Activated CD4-positive, alpha-beta memory T cell treated with anti-CD3 and anti-CD28 coated beads for 36 hours (primary cell): ENCODE data around the gene EPS15. TPM values are rescaled to one million over a fixed set of nuclear protein-coding genes. Genes with fewer than 3 reads are reported as not detected.
A peak's percentile ranks its signal among the peaks of the same experiment; 100 is the strongest.

Source experiments
- CTCF ChIA-PET: fragments of 350-600 bp; sonication (Branson Sonifier 250); formaldehyde crosslinking; loops from one replicate; lab custom pipeline; 2021; ENCODE audit warnings: antibody characterized with exemption, inconsistent platforms; lab: Charles Lee
- POLR2A ChIA-PET: fragments of 350-600 bp; sonication (Branson Sonifier 250); formaldehyde crosslinking; loops from one replicate; lab custom pipeline; 2021; ENCODE audit warnings: antibody characterized with exemption; lab: Charles Lee
- DNase-seq: peaks from one replicate; pipeline ENCODE4 v3.0.0-alpha.2; 2020
- H3K27ac Mint-ChIP-seq: one replicate; pipeline ENCODE4 v1.8.0; 2021; ENCODE audit warnings: mixed read lengths
- H3K27me3 Mint-ChIP-seq: one replicate; pipeline ENCODE4 v1.8.0; 2021; ENCODE audit warnings: mixed read lengths
- H3K36me3 Mint-ChIP-seq: one replicate; pipeline ENCODE4 v1.8.0; 2021; ENCODE audit warnings: mixed read lengths
- H3K4me1 Mint-ChIP-seq: one replicate; pipeline ENCODE4 v1.8.0; 2021; ENCODE audit warnings: low read depth, mixed read lengths
- H3K4me3 Mint-ChIP-seq: one replicate; pipeline ENCODE4 v1.8.0; 2021; ENCODE audit warnings: mild to moderate bottlenecking, mixed read lengths
- H3K9me3 Mint-ChIP-seq: one replicate; pipeline ENCODE4 v1.8.0; 2021; ENCODE audit warnings: mixed read lengths
- intact Hi-C: fragments of 100-400 bp; cut with micrococcal nuclease; formaldehyde crosslinking; loops from one replicate; pipeline ENCODE4 v1.15.1; 2023
- total RNA-seq, 2 experiments: library from RNA; stranded (reverse); gene quantifications; one replicate each; pipeline ENCODE4 v1.2.3, GENCODE V29; 2021

The EPS15 gene
- total RNA-seq, 2 experiments from 2014 or later, result 69.5 to 69.6 TPM

DNA sequence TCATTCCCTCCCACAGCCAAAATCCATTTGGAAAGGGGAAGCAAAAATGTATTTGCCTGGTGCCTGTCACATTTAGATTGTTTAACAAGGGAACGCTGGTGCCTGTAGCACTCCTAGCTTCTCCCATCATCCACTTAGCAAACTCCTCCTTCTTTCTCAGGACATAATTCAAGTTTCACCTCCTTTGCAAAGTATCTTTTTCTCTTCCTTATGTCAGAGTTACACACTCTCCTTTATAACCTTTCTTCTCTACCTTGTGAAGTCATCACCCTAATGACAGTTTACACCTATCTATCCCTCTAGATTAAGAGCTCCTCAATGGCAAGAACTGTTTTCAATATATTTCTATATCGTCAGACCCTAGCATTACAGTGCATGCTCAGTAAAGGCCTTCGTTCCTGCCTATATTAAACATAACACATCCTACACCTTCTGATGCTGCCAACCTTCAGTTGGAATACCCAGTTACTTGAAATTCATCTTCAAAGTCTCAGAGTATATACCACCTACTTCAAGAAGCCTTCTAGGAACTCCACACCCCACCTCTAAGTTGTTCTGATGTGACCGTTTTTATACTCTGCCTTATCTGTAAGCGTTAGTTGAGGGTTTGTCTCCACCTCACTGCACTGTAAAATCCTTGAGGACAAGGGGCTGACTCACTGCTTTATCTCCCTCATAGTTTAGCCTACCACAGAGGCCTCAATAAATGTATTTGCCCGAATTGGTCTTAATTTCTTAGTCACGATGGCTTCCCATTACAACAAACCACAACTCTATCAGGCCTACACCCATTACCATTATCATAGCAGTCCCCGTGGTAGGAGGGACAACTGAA, 1.0 kb upstream of the EPS15 start:
- H3K27me3 Mint-ChIP-seq, result no peaks in the 10 kb centered on the region
- no peak for DNase-seq
- ChIA-PET CTCF (interaction anchor here (1.0 to 1.3 kb wide), 2 partner anchors 14 to 24 kb away, joined by 3 read pairs; no protein-coding TSS in a partner anchor), POLR2A (interaction anchor here (1.8 to 3.1 kb wide), 2 partner anchors 11 to 15 kb away, joined by 5 to 25 read pairs; no protein-coding TSS in a partner anchor)
- H3K4me3 Mint-ChIP-seq, result peak overlapping the region; percentile 65
- intact Hi-C loops, result loop anchor here (1.0 to 5.0 kb wide), 6 partner anchors 15 to 551 kb away; partner anchors contain the start of genes NRDC, OSBPL9 and RNF11
- H3K36me3 Mint-ChIP-seq, result peaks cover 5% of the 10 kb centered on the region
- no peaks in the 10 kb centered on the region for H3K9me3 Mint-ChIP-seq
- peaks cover 46% of the 10 kb centered on the region for H3K4me1 Mint-ChIP-seq
- H3K27ac Mint-ChIP-seq, result peak overlapping the region; percentile 13

DNA sequence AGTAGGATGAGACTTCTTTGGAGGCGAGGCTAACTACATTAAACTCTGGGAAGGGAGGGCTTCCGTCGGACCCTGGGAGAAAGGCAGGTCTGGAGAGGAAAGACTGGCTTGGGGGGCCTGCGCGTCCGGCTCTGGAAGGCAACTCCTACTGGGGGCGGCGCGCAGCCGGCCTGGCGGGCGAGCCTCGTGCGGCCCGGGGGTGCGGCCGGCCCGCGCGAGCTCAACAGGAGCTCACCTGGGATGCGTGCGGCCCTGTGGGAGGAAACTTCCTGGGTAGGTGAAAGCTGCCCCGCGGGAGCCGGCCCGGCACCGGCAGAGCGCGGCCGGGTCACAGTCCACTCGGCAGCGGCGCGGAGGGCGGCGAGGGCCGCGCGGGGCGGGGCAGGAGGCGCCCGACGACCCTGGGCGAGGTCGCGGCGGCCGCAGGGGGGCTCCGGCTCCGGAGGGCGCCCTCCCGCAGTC, 449 bp downstream of the EPS15 start:
- Mint-ChIP-seq H3K4me1 (peaks cover 57% of the 10 kb centered on the region), H3K4me3 (peak overlapping the region; percentile 85), H3K27me3 (no peaks in the 10 kb centered on the region), H3K36me3 (peaks cover 5% of the 10 kb centered on the region), H3K27ac (peak overlapping the region; percentile 86), H3K9me3 (no peaks in the 10 kb centered on the region)
- DNase-seq, result peak; percentile 68
- POLR2A ChIA-PET, result interaction anchor here (0.6 to 3.1 kb wide), 4 partner anchors 9 to 18 kb away, joined by 3 to 25 read pairs (median 4); no protein-coding TSS in a partner anchor
- intact Hi-C loops, result loop anchor here (1.0 to 5.0 kb wide), 6 partner anchors 13 to 550 kb away; partner anchors contain the start of genes NRDC, OSBPL9 and RNF11
- CTCF ChIA-PET, result interaction anchor here (0.7 to 1.4 kb wide), 5 partner anchors 10 to 51 kb away, joined by 3 to 5 read pairs (median 3); no protein-coding TSS in a partner anchor

DNA sequence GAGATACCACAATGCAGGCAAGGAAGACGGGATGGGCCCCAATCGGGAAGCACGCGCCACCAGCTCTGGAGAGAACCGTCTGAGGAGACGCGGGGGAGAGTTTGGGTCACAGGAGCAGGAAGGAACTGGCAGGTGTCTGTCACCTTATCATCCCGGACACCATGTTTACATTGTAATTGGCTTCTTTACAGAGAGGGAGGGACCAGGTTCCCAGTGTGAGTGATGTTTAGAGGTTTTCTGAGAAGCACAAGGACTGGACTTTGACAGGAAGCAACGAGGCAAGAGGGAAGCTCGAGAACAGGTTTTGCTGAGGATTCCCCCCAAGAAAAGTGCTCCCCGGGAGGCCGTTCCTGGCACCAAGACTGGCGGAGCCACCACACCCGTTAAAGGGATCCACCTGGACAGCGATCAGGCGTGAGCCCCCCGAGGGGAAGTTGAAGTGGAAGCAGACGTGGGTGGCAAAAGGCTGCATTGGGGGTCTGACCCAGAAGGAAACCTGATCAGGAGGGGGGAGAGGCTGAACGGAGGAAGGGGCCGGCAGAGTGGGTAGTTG, 957 bp downstream of the EPS15 start:
- Mint-ChIP-seq H3K4me1 (peaks cover 57% of the 10 kb centered on the region), H3K27ac (peak overlapping the region; percentile 86), H3K27me3 (no peaks in the 10 kb centered on the region), H3K9me3 (no peaks in the 10 kb centered on the region), H3K4me3 (peak overlapping the region; percentile 85), H3K36me3 (peaks cover 5% of the 10 kb centered on the region)
- POLR2A ChIA-PET, result interaction anchor here (0.8 to 3.1 kb wide), 3 partner anchors 9 to 13 kb away, joined by 3 to 25 read pairs (median 5); no protein-coding TSS in a partner anchor
- peak; percentile 60 for DNase-seq
- CTCF ChIA-PET, result interaction anchor here (0.7 to 1.4 kb wide), 3 partner anchors 9 to 52 kb away, joined by 3 read pairs; no protein-coding TSS in a partner anchor
- intact Hi-C loops, result loop anchor here (2.0 to 5.0 kb wide), 5 partner anchors 17 to 549 kb away; partner anchors contain the start of genes NRDC, OSBPL9 and RNF11

DNA sequence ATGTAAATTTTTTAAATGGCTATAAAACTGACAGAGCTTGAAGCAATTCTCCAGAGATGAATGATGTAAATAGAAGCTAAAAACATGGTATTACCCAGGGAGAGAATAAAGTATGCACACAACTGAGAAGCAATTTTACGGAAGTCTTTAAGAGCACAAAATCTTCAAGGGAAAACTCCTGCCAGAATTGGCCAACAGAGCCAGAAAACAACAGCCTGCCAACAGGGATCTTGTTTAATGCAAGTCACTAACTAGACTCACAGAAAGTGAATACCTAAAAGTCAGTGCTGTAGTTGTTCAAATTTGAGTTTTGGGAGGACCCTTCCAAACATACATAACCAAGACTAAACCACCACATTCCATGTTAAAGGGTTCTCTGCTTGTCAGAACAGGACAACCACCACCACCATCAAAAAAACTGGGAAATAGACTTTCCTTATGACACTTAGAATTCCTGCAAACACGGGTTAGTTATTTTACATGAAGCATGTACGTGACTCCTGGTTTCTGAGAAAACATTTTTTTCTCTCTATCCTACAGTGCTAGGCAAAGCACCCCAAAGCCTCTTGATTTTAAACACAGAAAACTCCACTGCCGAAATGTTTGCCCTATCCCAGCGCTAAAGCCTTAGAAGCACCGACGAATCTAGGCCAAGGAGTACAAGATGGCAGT, 1.6 kb downstream of the EPS15 start:
- Mint-ChIP-seq H3K4me1 (peaks cover 63% of the 10 kb centered on the region), H3K9me3 (no peaks in the 10 kb centered on the region), H3K4me3 (peak overlapping the region; percentile 85), H3K36me3 (peaks cover 5% of the 10 kb centered on the region), H3K27ac (peak overlapping the region; percentile 86), H3K27me3 (no peaks in the 10 kb centered on the region)
- DNase-seq, result no peak
- ChIA-PET POLR2A (interaction anchor here (0.6 to 3.1 kb wide), 2 partner anchors 12 to 491 kb away, joined by 3 to 25 read pairs; no protein-coding TSS in a partner anchor), CTCF (interaction anchor here (1.4 to 1.5 kb wide), 2 partner anchors 13 to 18 kb away, joined by 4 read pairs; no protein-coding TSS in a partner anchor)
- intact Hi-C loops, result loop anchor here (2.0 to 5.0 kb wide), 5 partner anchors 17 to 549 kb away; partner anchors contain the start of genes NRDC, OSBPL9 and RNF11

DNA sequence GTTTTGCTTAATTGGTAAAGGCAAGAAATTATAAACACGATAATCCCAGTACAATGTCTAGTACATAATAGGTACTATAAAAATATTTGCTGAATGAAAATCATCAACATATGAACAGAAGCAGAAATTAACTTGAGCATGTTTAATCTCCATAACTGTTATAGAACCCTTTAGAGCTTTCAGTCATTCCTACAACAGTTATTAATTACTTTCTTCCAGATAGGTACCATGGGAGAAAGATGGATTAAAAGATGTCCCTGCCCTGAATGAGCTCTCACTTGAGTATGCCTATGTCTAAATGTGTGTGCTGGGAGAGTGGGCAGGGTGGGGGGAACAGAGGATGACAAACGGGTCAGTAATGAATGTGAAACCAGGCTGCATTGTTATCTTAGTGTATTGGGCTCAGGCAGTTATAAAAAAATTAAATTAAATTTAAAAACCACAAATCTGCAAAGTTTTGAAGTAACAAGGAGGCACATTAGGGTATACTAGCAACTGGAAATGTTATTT, 2.4 kb downstream of the EPS15 start:
- H3K27me3 Mint-ChIP-seq, result no peaks in the 10 kb centered on the region
- H3K4me3 Mint-ChIP-seq, result peak overlapping the region; percentile 54
- H3K36me3 Mint-ChIP-seq, result peaks cover 5% of the 10 kb centered on the region
- intact Hi-C loops, result loop anchor here (5.0 kb wide), 3 partner anchors 101 to 361 kb away; partner anchors contain the start of genes NRDC, OSBPL9 and RNF11
- peaks cover 70% of the 10 kb centered on the region for H3K4me1 Mint-ChIP-seq
- peak overlapping the region; percentile 53 for H3K27ac Mint-ChIP-seq
- CTCF ChIA-PET, result interaction anchor here (1.4 to 1.5 kb wide), 2 partner anchors 12 to 18 kb away, joined by 4 read pairs; no protein-coding TSS in a partner anchor
- DNase-seq, result no peak
- no peaks in the 10 kb centered on the region for H3K9me3 Mint-ChIP-seq
- POLR2A ChIA-PET, result interaction anchor here (0.9 to 1.0 kb wide), 2 partner anchors 10 to 75 kb away, joined by 3 read pairs; no protein-coding TSS in a partner anchor

DNA sequence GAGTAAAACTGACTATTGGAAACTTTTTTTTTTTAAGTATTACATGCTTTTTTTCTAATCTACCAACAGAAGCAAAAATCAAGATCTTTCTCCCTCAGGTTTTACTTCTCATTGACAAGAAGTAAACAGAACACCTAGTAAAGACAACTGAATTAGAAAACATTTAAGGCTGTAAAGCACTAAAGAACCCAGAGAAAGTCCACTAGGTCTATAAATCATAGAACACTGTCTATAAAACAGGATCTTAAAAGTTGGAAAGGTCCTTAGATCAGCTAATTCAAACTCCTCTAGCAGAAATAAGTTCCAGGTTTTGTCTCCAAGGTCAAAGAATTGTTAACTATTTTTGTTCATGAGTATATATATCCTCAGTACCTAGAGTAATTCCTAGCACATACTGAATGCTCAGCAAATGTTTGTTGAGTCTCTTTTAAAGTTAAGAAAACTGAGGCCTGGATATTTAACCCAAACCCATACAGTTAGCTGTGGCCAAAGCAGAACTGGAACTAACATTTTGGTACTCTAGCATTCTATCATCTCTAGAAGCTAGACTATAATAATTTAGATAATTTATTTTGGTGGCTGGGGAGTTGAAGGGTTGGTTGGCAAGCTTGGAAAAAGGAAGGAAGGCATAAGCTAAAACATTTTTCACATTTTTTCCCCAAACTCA, 3.0 kb downstream of the EPS15 start:
- Mint-ChIP-seq H3K4me1 (peaks cover 70% of the 10 kb centered on the region), H3K36me3 (peaks cover 5% of the 10 kb centered on the region), H3K9me3 (no peaks in the 10 kb centered on the region), H3K27ac (peak overlapping the region; percentile 53), H3K27me3 (no peaks in the 10 kb centered on the region), H3K4me3 (peak overlapping the region; percentile 54)
- no peak for DNase-seq
- intact Hi-C loops, result loop anchor here (5.0 kb wide), 3 partner anchors 101 to 361 kb away; partner anchors contain the start of genes NRDC, OSBPL9 and RNF11
- POLR2A ChIA-PET, result interaction anchor here (0.6 to 1.0 kb wide), 3 partner anchors 10 to 75 kb away, joined by 3 read pairs; no protein-coding TSS in a partner anchor
- CTCF ChIA-PET, result interaction anchor here (0.7 to 1.5 kb wide), 3 partner anchors 11 to 112 kb away, joined by 3 to 4 read pairs (median 4); no protein-coding TSS in a partner anchor

DNA sequence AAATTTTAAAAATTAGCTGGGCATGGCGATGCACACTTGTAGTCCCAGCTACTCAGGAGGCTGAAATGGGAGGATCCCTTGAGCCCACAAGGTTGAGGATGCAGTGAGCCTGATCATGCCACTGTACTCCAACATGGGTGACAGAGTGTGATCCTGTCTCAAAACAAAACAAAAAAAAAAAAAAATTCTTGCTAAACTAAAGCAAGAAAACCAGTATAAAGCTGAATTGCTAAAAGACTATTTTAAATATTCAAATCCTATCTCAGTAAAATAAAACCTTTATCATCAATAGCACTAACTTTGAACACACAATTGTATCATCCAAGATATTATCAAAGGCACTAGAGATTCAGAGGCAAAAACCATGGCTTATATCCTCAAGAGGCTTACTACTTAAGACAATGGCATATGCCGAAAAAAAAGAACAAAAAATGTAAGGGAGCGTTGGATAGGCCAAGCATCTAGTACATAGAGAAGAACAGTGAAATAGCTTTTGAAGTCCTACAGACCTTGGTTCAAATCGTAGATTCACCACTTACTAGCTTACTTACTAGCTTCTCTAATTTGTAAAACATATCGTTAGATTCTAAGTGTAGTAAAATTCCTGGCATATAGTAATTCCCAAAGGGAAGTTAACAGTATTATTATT, 3.6 kb downstream of the EPS15 start:
- peak overlapping the region; percentile 20 for H3K27ac Mint-ChIP-seq
- peak overlapping the region; percentile 43 for H3K4me3 Mint-ChIP-seq
- H3K27me3 Mint-ChIP-seq, result no peaks in the 10 kb centered on the region
- H3K36me3 Mint-ChIP-seq, result peaks cover 5% of the 10 kb centered on the region
- ChIA-PET POLR2A (interaction anchor here (0.6 to 0.7 kb wide), 2 partner anchors 10 to 71 kb away, joined by 3 to 5 read pairs; no protein-coding TSS in a partner anchor), CTCF (interaction anchor here (0.7 kb wide), 1 partner anchor 113 kb away, joined by 3 read pairs; no protein-coding TSS in a partner anchor)
- intact Hi-C loops, result loop anchor here (5.0 kb wide), 3 partner anchors 102 to 362 kb away; partner anchors contain the start of genes NRDC, OSBPL9 and RNF11
- H3K9me3 Mint-ChIP-seq, result no peaks in the 10 kb centered on the region
- no peak for DNase-seq
- peaks cover 64% of the 10 kb centered on the region for H3K4me1 Mint-ChIP-seq

DNA sequence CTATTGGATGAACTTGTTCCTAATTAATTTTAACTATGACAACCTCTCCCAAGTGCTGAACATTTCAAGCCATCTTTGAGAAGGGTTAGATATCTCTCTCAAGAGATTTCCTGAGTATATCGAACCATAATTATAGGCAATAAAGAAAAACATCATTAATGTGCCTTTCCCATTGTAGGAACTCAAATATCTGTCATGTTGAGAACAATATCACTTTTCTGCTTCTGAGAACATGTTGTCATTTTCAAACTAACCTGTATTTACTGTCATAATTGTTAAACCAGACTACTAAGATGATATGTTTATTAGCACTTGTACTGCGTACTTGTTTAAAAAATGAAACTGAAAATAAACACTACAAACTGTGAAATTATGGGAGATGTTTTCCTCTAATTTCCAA, 4.3 kb downstream of the EPS15 start:
- intact Hi-C loops, result loop anchor here (5.0 kb wide), 3 partner anchors 103 to 363 kb away; partner anchors contain the start of genes NRDC, OSBPL9 and RNF11
- POLR2A ChIA-PET, result interaction anchor here (0.7 kb wide), 1 partner anchor 9 kb away, joined by 5 read pairs; no protein-coding TSS in a partner anchor
- H3K9me3 Mint-ChIP-seq, result no peaks in the 10 kb centered on the region
- H3K27ac Mint-ChIP-seq, result peak overlapping the region; percentile 58
- CTCF ChIA-PET, result no interaction called here
- H3K4me1 Mint-ChIP-seq, result peaks cover 64% of the 10 kb centered on the region
- H3K27me3 Mint-ChIP-seq, result no peaks in the 10 kb centered on the region
- H3K4me3 Mint-ChIP-seq, result peak overlapping the region; percentile 61
- no peak for DNase-seq
- H3K36me3 Mint-ChIP-seq, result peaks cover 3% of the 10 kb centered on the region

DNA sequence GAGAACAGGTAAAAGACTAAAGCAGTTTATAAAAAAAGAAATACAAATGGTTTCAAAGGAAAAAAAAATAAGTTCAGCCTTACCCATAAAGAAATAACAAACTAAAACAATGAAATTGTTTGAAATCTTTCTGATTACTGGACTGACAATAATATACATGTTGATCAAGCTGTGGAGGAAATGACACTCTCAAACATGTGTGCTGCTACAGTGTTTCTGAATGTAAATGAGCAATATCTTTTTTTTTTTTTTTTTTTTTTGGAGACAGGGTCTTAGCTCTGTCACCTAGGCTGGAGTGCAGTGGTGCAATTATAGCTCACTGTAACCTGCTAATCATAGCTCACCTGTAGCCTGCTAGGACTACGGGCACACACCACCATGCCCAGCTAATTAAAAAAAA, 6.5 kb downstream of the EPS15 start:
- no peaks in the 10 kb centered on the region for H3K27me3 Mint-ChIP-seq
- DNase-seq, result no peak
- ChIA-PET POLR2A (no interaction called here), CTCF (no interaction called here)
- intact Hi-C loops, result no loop called here
- no peaks in the 10 kb centered on the region for H3K36me3 Mint-ChIP-seq
- H3K4me3 Mint-ChIP-seq, result no peak overlapping the region
- H3K9me3 Mint-ChIP-seq, result no peaks in the 10 kb centered on the region
- no peak overlapping the region for H3K27ac Mint-ChIP-seq
- peaks cover 70% of the 10 kb centered on the region for H3K4me1 Mint-ChIP-seq

DNA sequence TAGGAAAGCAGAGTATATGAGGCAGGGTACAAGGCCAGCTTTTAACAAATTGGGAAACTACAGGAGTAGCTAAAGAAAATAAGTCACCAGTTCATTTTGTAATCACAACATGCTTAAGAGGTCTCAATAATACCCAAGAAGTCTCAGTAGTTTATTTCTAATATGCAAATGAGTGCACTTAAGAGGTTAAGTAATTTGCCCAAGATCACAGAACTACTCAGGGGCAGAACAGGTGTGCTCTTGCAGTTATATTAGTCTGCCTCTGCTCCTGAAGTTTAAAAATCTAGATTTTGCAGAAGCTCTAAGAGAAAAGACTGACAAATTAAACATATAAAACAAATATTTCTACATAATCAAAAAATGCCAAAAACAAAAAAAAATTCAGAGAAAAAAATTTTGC, 6.9 kb downstream of the EPS15 start:
- Mint-ChIP-seq H3K4me1 (peaks cover 68% of the 10 kb centered on the region), H3K27ac (no peak overlapping the region), H3K36me3 (no peaks in the 10 kb centered on the region), H3K4me3 (no peak overlapping the region), H3K9me3 (no peaks in the 10 kb centered on the region), H3K27me3 (no peaks in the 10 kb centered on the region)
- intact Hi-C loops, result no loop called here
- DNase-seq, result no peak
- POLR2A ChIA-PET, result no interaction called here
- CTCF ChIA-PET, result no interaction called here
